H1 (cell line): Measurements from ENCODE around the gene POLD1. TPM values are rescaled to one million over a fixed set of nuclear protein-coding genes. Genes with fewer than 3 reads are reported as not detected.

Experiments
- ASH2L ChIP-seq: fragments of 200-600, 300-600 bp; sonication (generic); IDR thresholded peaks from one replicate; pipeline ENCODE4 v1.7.1; 2017; ENCODE audit warnings: low read length
- CBX8 ChIP-seq: fragments of 300-800, 300-1000 bp; sonication (generic); IDR thresholded peaks from 2 replicates; pipeline ENCODE4 v1.7.1; 2016; ENCODE audit warnings: low read depth, low read length, borderline replicate concordance
- CHD2 ChIP-seq: IDR thresholded peaks from 2 replicates; pipeline ENCODE4 v1.6.1; 2012; ENCODE audit warnings: low read length, improper control_type of control experiment
- CTBP2 ChIP-seq: IDR thresholded peaks from 2 replicates; pipeline ENCODE4 v1.7.0; 2011; ENCODE audit warnings: borderline replicate concordance, mild to moderate bottlenecking, moderate library complexity, mixed read lengths, low read length; ENCODE audit not compliant: insufficient read depth, insufficient read length
- EZH2 ChIP-seq: fragments of 200-600 bp; sonication (generic); IDR thresholded peaks from 2 replicates; pipeline ENCODE4 v1.7.1; 2012; ENCODE audit warnings: low read depth, mild to moderate bottlenecking, moderate library complexity, low read length, inconsistent platforms; ENCODE audit not compliant: severe bottlenecking
- FOSL1 ChIP-seq: IDR thresholded peaks from 2 replicates; pipeline ENCODE4 v1.6.1; 2011; ENCODE audit warnings: mild to moderate bottlenecking, low read depth, low read length, moderate library complexity; ENCODE audit not compliant: insufficient read depth
- GABPA ChIP-seq: IDR thresholded peaks from 2 replicates; pipeline ENCODE4 v1.6.1; 2011; ENCODE audit warnings: mild to moderate bottlenecking, low read length, moderate library complexity, borderline replicate concordance; ENCODE audit not compliant: insufficient read depth
- HDAC2 ChIP-seq, 2 experiments: fragments of 300-600 bp in 1 of 2; sonication (generic) in 1 of 2; IDR thresholded peaks; 2 replicates each; pipeline ENCODE4 v1.6.1; 2011 to 2012; ENCODE audit warnings: low read depth in 2 of 2, low read length in 2 of 2, mild to moderate bottlenecking in 2 of 2, moderate library complexity in 2 of 2, borderline replicate concordance in 1 of 2, inconsistent platforms in 1 of 2
- JUN ChIP-seq: IDR thresholded peaks from 2 replicates; pipeline ENCODE4 v1.6.1; 2011; ENCODE audit warnings: low read depth, mild to moderate bottlenecking, improper control_type of control experiment, low read length
- JUND ChIP-seq: IDR thresholded peaks from 2 replicates; pipeline ENCODE4 v1.6.1; 2011; ENCODE audit warnings: mild to moderate bottlenecking, improper control_type of control experiment, low read length
- KDM4A ChIP-seq: IDR thresholded peaks from one replicate; pipeline ENCODE4 v1.7.1; 2012; ENCODE audit warnings: low read depth, mild to moderate bottlenecking, moderate library complexity, low read length, inconsistent platforms; ENCODE audit not compliant: severe bottlenecking
- KDM5A ChIP-seq: fragments of 200-600 bp; IDR thresholded peaks from 2 replicates; pipeline ENCODE4 v1.7.1; 2012; ENCODE audit warnings: mild to moderate bottlenecking, low read length, inconsistent platforms, mixed read lengths
- MAFK ChIP-seq: IDR thresholded peaks from 2 replicates; pipeline ENCODE4 v1.6.1; 2012; ENCODE audit warnings: low read depth, mild to moderate bottlenecking, improper control_type of control experiment, low read length
- SAP30 ChIP-seq: fragments of 300-600 bp; sonication (generic); IDR thresholded peaks from 2 replicates; pipeline ENCODE4 v1.7.1; 2012; ENCODE audit warnings: low read length, moderate library complexity, mild to moderate bottlenecking, inconsistent platforms; ENCODE audit not compliant: insufficient read depth, insufficient replicate concordance
- SP2 ChIP-seq: IDR thresholded peaks from 2 replicates; pipeline ENCODE4 v1.6.1; 2012; ENCODE audit warnings: mild to moderate bottlenecking, low read length, inconsistent platforms
- SRF ChIP-seq: IDR thresholded peaks from 2 replicates; pipeline ENCODE4 v1.6.1; 2011; ENCODE audit warnings: mild to moderate bottlenecking, low read depth, low read length, moderate library complexity
- SUZ12 ChIP-seq: fragments of 200-600 bp; sonication (generic); IDR thresholded peaks from 2 replicates; pipeline ENCODE4 v1.6.1; 2012; ENCODE audit warnings: mild to moderate bottlenecking, inconsistent platforms, low read length, moderate library complexity, mixed read lengths
- TAF7 ChIP-seq: optimal IDR thresholded peaks from 2 replicates; pipeline ENCODE3; 2011; ENCODE audit warnings: low read depth, mild to moderate bottlenecking, inconsistent platforms, low read length, moderate library complexity, borderline replicate concordance
- TBP ChIP-seq: IDR thresholded peaks from 2 replicates; pipeline ENCODE4 v1.6.1; 2011; ENCODE audit warnings: low read depth, low read length, improper control_type of control experiment
- TEAD4 ChIP-seq: IDR thresholded peaks from 2 replicates; pipeline ENCODE4 v1.6.1; 2012; ENCODE audit warnings: low read depth, low read length, inconsistent platforms, mixed read lengths
- polyA plus RNA-seq, 7 experiments: library from polyadenylated mRNA; depleted of rRNA in 3 of 7; stranded (reverse) in 5 of 7; unstranded in 2 of 7; fragments of >200 nt in 5 of 7; fragments of 200-250 nt in 2 of 7; gene quantifications; 1 replicate in 5 of 7; 2 replicates in 1 of 7; 4 replicates in 1 of 7; pipeline versions ENCODE4 v1.2.1 to v1.2.3, GENCODE V29; 2011 to 2013; ENCODE audit warnings: missing spikeins in 2 of 7, mixed read lengths in 2 of 7
- total RNA-seq: library from RNA; stranded (reverse); fragmentation: NEBNext Ultra II Directional; extraction: Animal tissue kit (Norgen Biotek cat#: 25700); gene quantifications from 2 replicates; pipeline ENCODE4 v1.2.1, GENCODE V29; 2021
- TF ChIP-seq, protein P1 (sequence below): IDR thresholded peaks from 2 replicates; pipeline ENCODE4 v1.6.1; 2012; ENCODE audit warnings: inconsistent platforms
- TF ChIP-seq, protein P2 (sequence below): IDR thresholded peaks from 2 replicates; pipeline ENCODE4 v1.6.1; 2012; ENCODE audit warnings: low read length, inconsistent platforms

The POLD1 gene
- total and polyA plus RNA-seq, 2 of the 8 experiments (the other 6 are each of a cell fraction or from before 2014, with no cell fraction given) = 141 to 142 TPM

DNA sequence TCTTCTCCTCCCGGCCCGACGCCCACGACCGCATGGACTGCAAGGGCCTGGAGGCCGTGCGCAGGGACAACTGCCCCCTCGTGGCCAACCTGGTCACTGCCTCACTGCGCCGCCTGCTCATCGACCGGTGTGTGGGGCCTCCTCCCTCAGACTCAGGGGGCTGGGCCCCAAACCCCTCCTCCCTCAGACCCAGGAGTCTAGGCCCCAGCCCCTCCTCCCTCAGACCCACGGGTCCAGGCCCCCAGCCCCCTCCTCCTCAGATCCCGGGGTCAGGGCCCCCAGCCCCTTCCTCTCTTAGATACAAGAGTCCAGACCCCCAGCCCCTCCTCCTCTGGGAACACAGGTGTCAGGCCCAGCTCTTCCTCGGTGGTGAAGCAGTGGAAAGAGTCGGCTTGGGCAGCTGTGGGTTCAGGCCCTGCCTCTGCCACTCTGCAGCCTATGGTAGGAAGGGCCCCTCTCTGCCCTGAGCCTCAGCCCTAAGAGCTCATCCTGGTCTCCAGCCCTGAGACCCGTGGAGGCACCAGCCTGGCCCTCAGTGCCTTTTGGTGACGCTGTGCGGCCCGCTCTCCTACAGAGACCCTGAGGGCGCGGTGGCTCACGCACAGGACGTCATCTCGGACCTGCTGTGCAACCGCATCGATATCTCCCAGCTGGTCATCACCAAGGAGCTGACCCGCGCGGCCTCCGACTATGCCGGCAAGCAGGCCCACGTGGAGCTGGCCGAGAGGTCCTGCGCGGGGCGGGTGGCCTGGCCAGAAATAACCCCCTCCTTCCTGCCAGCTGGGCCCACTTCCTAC lies 30.9 kb downstream of the POLD1 start (continued):
- peak; percentile 25; the same call in 1 of the 2 replicates for TF ChIP-seq JUND
- no peak for TF ChIP-seq EZH2
- TF ChIP-seq ASH2L = no peak
- peak; percentile 69; the same call in 1 of the 2 replicates for TF ChIP-seq GABPA
- TF ChIP-seq CTBP2 = no peak
- TF ChIP-seq CBX8 = no peak
- TF ChIP-seq FOSL1 = no peak
- no peak for TF ChIP-seq KDM4A
- TF ChIP-seq SAP30 = no peak
- no peak for TF ChIP-seq HDAC2 (IDR thresholded peaks at IDR 0.05; ENCODE audit: borderline replicate concordance in 1 of 2, low read depth in 2 of 2, low read length in 2 of 2)
- TF ChIP-seq, protein P1, sequence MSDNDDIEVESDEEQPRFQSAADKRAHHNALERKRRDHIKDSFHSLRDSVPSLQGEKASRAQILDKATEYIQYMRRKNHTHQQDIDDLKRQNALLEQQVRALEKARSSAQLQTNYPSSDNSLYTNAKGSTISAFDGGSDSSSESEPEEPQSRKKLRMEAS = peak; percentile 98
- TF ChIP-seq MAFK = no peak
- no peak for TF ChIP-seq SP2
- TF ChIP-seq SRF = 0 out of 2 replicates have a peak, but pooled peaks have one; percentile 11
- no peak for TF ChIP-seq TEAD4
- no peak for TF ChIP-seq JUN
- no peak for TF ChIP-seq TAF7
- TF ChIP-seq TBP = 0 out of 2 replicates have a peak, but pooled peaks have one; percentile 12
- TF ChIP-seq SUZ12 = no peak
- TF ChIP-seq, protein P2, sequence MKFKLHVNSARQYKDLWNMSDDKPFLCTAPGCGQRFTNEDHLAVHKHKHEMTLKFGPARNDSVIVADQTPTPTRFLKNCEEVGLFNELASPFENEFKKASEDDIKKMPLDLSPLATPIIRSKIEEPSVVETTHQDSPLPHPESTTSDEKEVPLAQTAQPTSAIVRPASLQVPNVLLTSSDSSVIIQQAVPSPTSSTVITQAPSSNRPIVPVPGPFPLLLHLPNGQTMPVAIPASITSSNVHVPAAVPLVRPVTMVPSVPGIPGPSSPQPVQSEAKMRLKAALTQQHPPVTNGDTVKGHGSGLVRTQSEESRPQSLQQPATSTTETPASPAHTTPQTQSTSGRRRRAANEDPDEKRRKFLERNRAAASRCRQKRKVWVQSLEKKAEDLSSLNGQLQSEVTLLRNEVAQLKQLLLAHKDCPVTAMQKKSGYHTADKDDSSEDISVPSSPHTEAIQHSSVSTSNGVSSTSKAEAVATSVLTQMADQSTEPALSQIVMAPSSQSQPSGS = no peak
- no peak for TF ChIP-seq CHD2
- TF ChIP-seq KDM5A = no peak
